Spleen (tissue), 11 donors: ENCODE results near the gene PAPOLB. TPM values are rescaled to one million over a fixed set of nuclear protein-coding genes. Genes with fewer than 3 reads are reported as not detected.
A peak's percentile ranks its signal among the peaks of the same experiment; 100 is the strongest.

Experiments used
- DNase-seq: peaks from one replicate; pipeline ENCODE4 v3.0.0-alpha.2; 2020
- H3K27ac ChIP-seq, 8 donors: fragments of 200-600 bp; sonication (generic) in 7 of 8; 1 replicate in 4 of 8; 2 replicates in 4 of 8; pipeline versions ENCODE4 v1.5.0 to v1.8.0; 2016 to 2021; ENCODE audit warnings: inconsistent platforms in 4 of 8, mild to moderate bottlenecking in 4 of 8, moderate library complexity in 1 of 8
- H3K27me3 ChIP-seq, 7 donors: fragments of 200-600 bp; sonication (generic) in 6 of 7; replicated peaks in 1 of 7; 1 replicate in 4 of 7; 2 replicates in 3 of 7; pipeline versions ENCODE4 v1.5.0 to v1.8.0; 2016 to 2021; ENCODE audit warnings: inconsistent platforms in 3 of 7, mild to moderate bottlenecking in 1 of 7
- H3K36me3 ChIP-seq, 6 donors: fragments of 200-600 bp; sonication (generic) in 5 of 6; 1 replicate in 4 of 6; 2 replicates in 2 of 6; pipeline versions ENCODE4 v1.5.0 to v1.8.0; 2016 to 2021; ENCODE audit warnings: inconsistent platforms in 2 of 6
- H3K4me1 ChIP-seq, 6 donors: fragments of 200-600 bp; sonication (generic) in 5 of 6; 1 replicate in 3 of 6; 2 replicates in 3 of 6; pipeline versions ENCODE4 v1.5.0 to v1.8.0; 2016 to 2021; ENCODE audit warnings: inconsistent platforms in 3 of 6
- H3K4me3 ChIP-seq, 8 donors: fragments of 200-600 bp; sonication (generic) in 7 of 8; 1 replicate in 4 of 8; 2 replicates in 4 of 8; pipeline versions ENCODE4 v1.5.0 to v1.8.0; 2016 to 2021; ENCODE audit warnings: inconsistent platforms in 4 of 8, mild to moderate bottlenecking in 4 of 8, moderate library complexity in 2 of 8
- H3K9me3 ChIP-seq, 8 donors: fragments of 200-600 bp; sonication (generic) in 7 of 8; 1 replicate in 4 of 8; 2 replicates in 4 of 8; pipeline versions ENCODE4 v1.5.0 to v1.8.0; 2016 to 2021; ENCODE audit warnings: inconsistent platforms in 4 of 8
- POLR2A ChIP-seq, 3 donors: fragments of 450-650 bp; IDR thresholded peaks; one replicate each; pipeline ENCODE4 v1.5.1; 2017; ENCODE audit warnings: antibody characterized with exemption in 3 of 3, mild to moderate bottlenecking in 1 of 3
- POLR2AphosphoS5 ChIP-seq, 3 donors: sonication (generic); formaldehyde crosslinking; IDR thresholded peaks; one replicate each; pipeline ENCODE4 v1.5.1; 2017; ENCODE audit warnings: antibody characterized with exemption in 3 of 3
- WGBS, 5 donors: extraction: QIAGEN DNeasy Blood & Tissue Kit in 3 of 5; methylation state at CpG; one replicate each; pipeline versions ENCODE4 v1.1.5 to v1.1.7; 2013 to 2018; 5-methylcytosine and 5-hydroxymethylcytosine counted together
- intact Hi-C: fragments of 100-400 bp; cut with DNase I; formaldehyde crosslinking; loops from one replicate; pipeline ENCODE4 v1.15.0; 2023; ENCODE audit warnings: low total_unique reads
- polyA plus RNA-seq, 3 donors: library from polyadenylated mRNA; stranded (reverse); fragments of 200-250 nt; gene quantifications; one replicate each; pipeline ENCODE4 v1.2.1, GENCODE V29; 2013
- total RNA-seq, 7 donors: library from RNA; depleted of rRNA in 3 of 7; stranded (reverse); fragments of >200 nt in 3 of 7; fragmentation: NEBNext Ultra II Directional in 4 of 7; extraction: Animal tissue kit (Norgen Biotek cat#: 25700) in 4 of 7; gene quantifications; one replicate each; pipeline versions ENCODE4 v1.1.0 to v1.2.1, GENCODE V29; 2016 to 2021
- TF ChIP-seq, protein P1 (sequence below), 11 experiments: fragments of 200-600 bp in 7 of 11; fragments of 450-650 bp in 4 of 11; sonication (generic) in 4 of 11; IDR thresholded peaks in 8 of 11; conservative IDR thresholded peaks in 3 of 11; 1 replicate in 7 of 11; 2 replicates in 4 of 11; pipeline versions ENCODE4 v1.4.0 to v1.8.0; 2016 to 2021; ENCODE audit warnings: antibody characterized with exemption in 11 of 11, inconsistent platforms in 4 of 11, mild to moderate bottlenecking in 1 of 11
- donor health status: healthy with polysubstance abuse.
- donor health status: DM: no; HTN: no; CAD: no; lungs with moderate emphysema.
- donor health status: DM: no; HTN: no; CAD: no.
- donor health status: Bipolar disorder and iron deficiency.
- donor health status: healthy.
- donor health status: DM: no; HTN: no; CAD: no.
- donor health status: DM: yes; HTN: yes; CAD: no.

Gene PAPOLB
- total and polyA plus RNA-seq, 10 donors, result 0.15 to 0.34 (median 0.26) TPM; not detected in 7

DNA sequence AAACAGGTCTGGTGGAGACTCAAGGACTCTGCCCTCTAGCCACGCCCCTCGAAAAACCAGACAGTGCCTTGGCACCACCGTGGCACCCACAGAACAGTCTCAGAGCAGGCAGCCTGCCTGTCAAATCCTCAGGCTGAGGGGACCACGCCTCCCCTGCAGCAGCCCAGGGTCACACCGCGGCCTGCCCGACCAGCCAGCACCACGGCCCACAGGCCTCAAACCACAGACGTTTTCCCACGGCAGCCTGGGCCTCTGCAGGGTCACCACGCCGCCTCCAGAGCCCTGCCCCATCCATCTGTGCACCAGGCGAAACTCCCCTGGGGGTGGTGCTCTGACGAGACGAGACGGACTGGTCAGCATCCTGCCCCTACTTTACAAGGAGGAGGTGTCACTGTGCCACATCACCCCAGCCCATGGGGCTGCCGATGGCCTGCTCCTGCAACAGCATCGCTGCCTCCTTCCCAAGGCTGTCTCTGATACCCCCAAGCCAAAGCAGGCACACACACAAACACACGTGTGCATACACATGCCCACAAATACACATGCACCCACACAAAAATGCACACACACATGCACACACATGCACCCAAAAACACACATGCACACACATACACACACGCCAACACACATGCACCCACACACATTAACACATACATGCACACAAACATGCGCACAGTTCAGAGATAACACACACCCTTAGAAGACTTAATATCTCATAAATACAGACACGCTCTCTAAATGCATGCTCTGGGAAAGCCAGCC lies 24.6 kb downstream of the PAPOLB start:
- Histone ChIP-seq H3K4me3 (no peak overlapping the region), H3K9me3 (no peaks in the 10 kb centered on the region), H3K27ac (no peak overlapping the region), H3K36me3 (no peaks in the 10 kb centered on the region), H3K27me3 (peaks cover 0 to 3% (median 0%) of the 10 kb centered on the region in 7 donors), H3K4me1 (no peaks in the 10 kb centered on the region)
- WGBS, 5 donors, result 67 to 74% (median 70%) methylated on average over 21 to 22 of the region's 22 CpGs
- DNase-seq, result peak; percentile 67
- intact Hi-C loops, result no loop called here
- no peak for TF ChIP-seq POLR2AphosphoS5 (IDR thresholded peaks at IDR 0.05)
- TF ChIP-seq, protein P1, sequence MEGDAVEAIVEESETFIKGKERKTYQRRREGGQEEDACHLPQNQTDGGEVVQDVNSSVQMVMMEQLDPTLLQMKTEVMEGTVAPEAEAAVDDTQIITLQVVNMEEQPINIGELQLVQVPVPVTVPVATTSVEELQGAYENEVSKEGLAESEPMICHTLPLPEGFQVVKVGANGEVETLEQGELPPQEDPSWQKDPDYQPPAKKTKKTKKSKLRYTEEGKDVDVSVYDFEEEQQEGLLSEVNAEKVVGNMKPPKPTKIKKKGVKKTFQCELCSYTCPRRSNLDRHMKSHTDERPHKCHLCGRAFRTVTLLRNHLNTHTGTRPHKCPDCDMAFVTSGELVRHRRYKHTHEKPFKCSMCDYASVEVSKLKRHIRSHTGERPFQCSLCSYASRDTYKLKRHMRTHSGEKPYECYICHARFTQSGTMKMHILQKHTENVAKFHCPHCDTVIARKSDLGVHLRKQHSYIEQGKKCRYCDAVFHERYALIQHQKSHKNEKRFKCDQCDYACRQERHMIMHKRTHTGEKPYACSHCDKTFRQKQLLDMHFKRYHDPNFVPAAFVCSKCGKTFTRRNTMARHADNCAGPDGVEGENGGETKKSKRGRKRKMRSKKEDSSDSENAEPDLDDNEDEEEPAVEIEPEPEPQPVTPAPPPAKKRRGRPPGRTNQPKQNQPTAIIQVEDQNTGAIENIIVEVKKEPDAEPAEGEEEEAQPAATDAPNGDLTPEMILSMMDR (IDR thresholded peaks at IDR 0.05 in 8 of 11, conservative IDR thresholded peaks at IDR 0.05 in 3 of 11), result no peak
- TF ChIP-seq POLR2A (IDR thresholded peaks at IDR 0.05), result no peak

DNA sequence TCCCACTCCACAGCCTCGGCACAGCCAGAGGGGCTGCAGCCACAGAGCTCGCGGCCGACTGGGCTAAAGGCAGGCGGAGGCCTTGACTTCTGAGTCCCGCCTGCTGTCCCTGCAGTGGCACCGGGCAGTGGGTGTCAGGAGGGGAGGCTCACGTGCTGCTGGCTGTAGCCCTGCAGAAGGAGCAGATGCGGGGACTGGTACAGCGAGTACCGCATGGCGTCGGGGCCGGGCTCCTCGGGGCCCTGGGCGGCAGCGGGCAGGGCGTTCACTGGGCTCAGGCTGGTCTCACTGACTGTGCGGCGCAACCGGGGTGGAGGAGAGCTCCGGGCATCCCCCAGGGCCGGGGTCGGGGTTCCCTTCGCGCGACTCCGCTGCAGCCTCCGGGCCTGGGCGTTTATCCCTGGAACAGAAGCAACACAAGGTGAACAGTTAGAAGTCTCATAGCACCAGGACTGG lies 25.6 kb downstream of the PAPOLB start:
- peak; percentile 70 for DNase-seq
- no peak overlapping the region for H3K4me3 ChIP-seq
- H3K4me1 ChIP-seq, result no peaks in the 10 kb centered on the region
- no peaks in the 10 kb centered on the region for H3K9me3 ChIP-seq
- peaks cover 0 to 3% (median 0%) of the 10 kb centered on the region in 7 donors for H3K27me3 ChIP-seq
- H3K27ac ChIP-seq, result no peak overlapping the region
- intact Hi-C loops, result no loop called here
- no peak for TF ChIP-seq POLR2A (IDR thresholded peaks at IDR 0.05)
- TF ChIP-seq, protein P1 (IDR thresholded peaks at IDR 0.05 in 8 of 11, conservative IDR thresholded peaks at IDR 0.05 in 3 of 11), result no peak
- no peak for TF ChIP-seq POLR2AphosphoS5 (IDR thresholded peaks at IDR 0.05)
- no peaks in the 10 kb centered on the region for H3K36me3 ChIP-seq
- WGBS, 5 donors, result 90 to 94% (median 92%) methylated on average over 21 to 30 of the region's 30 CpGs

DNA sequence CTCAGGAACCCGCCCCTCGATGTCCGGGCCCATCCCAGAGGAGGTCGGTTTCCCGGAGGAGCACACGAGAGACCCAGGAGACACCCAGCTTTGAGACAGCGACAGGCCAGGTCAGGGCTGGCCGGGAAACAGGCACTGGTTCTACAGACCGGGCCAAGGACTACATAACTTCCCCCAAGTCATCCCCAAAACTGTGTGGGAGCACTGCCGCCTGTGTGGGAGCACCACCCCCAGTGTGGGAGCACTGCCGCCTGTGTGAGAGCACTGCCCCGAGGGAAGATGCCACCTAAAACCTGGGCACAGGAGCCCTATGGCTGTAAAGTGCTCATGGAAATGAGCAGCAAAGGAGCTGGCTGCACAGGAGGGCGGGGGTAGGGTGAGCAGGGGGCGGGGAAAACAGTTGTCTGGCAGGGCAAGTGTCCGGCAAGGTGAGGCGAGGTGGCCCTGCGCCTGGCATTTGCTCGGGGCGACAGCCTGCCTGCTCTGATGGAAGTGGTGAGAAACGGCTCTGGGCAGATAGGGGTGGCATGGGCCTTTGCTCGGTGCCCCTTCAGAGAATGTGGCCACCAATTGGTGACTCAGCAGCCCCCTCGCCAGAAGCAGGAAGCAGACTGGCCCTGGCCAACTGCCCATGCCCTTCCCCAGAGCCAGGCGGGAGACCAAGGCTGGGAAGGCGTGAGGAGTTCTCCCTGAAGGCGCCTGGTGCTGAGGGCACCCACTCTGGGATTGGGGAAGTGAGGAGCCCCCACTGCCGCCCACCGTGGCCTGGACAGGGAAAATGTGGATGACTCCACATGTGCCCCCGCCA lies 26.2 kb downstream of the PAPOLB start:
- Histone ChIP-seq H3K27ac (no peak overlapping the region), H3K27me3 (peaks cover 0 to 3% (median 0%) of the 10 kb centered on the region in 7 donors), H3K4me1 (no peaks in the 10 kb centered on the region), H3K36me3 (no peaks in the 10 kb centered on the region), H3K4me3 (no peak overlapping the region), H3K9me3 (no peaks in the 10 kb centered on the region)
- intact Hi-C loops, result no loop called here
- 84 to 92% (median 85%) methylated on average over 21 to 28 of the region's 28 CpGs for WGBS, 5 donors
- TF ChIP-seq, protein P1 (IDR thresholded peaks at IDR 0.05 in 8 of 11, conservative IDR thresholded peaks at IDR 0.05 in 3 of 11), result no peak
- TF ChIP-seq POLR2A (IDR thresholded peaks at IDR 0.05) (no peak), POLR2AphosphoS5 (IDR thresholded peaks at IDR 0.05) (no peak)
- DNase-seq, result peak; percentile 51
